Choroid plexus epithelial cell (primary cell): Measurements from ENCODE around the gene TSPAN1.

ENCODE experiments used
- DNase-seq: peaks from one replicate; pipeline ENCODE4 v3.0.0-alpha.2; 2010; ENCODE audit warnings: low read depth
- H3K4me3 ChIP-seq: 2 replicates; pipeline ENCODE4 v1.5.1; 2011; ENCODE audit warnings: low read depth, mild to moderate bottlenecking, control low read depth, low read length, moderate library complexity
- CTCF ChIP-seq: conservative IDR thresholded peaks from 2 replicates; pipeline ENCODE4 v1.5.1; 2011; ENCODE audit warnings: low read depth, mild to moderate bottlenecking, control low read depth, inconsistent platforms, low read length, moderate library complexity

Gene TSPAN1

GRCh38 chr1:46184920-46185658 is 10.2 kb downstream of the TSPAN1 start:
- no peak for DNase-seq
- H3K4me3 ChIP-seq: no peak overlapping the region
- no peak for TF ChIP-seq CTCF

DNA sequence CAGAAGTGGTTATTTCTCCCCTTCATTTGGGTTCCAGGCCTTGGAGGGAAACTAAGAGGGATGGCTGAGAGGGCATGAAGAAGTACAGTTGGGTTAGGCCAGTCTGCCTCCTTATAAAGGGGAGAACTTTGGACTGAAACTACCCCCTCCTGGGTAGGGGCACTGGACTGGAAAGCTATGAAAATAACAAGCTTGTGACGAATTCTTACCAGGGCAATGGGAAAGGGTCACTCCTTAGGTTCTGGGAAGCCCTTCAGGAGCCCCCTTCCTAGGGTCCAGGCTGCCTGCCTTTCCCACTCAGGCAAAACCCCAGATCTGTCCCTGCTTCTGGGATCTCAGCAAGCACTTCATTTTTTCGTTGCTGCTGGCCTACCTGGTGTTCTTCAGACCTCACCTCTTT is 11.2 kb downstream of the TSPAN1 start:
- no peak overlapping the region for H3K4me3 ChIP-seq
- no peak for DNase-seq
- TF ChIP-seq CTCF: no peak

DNA sequence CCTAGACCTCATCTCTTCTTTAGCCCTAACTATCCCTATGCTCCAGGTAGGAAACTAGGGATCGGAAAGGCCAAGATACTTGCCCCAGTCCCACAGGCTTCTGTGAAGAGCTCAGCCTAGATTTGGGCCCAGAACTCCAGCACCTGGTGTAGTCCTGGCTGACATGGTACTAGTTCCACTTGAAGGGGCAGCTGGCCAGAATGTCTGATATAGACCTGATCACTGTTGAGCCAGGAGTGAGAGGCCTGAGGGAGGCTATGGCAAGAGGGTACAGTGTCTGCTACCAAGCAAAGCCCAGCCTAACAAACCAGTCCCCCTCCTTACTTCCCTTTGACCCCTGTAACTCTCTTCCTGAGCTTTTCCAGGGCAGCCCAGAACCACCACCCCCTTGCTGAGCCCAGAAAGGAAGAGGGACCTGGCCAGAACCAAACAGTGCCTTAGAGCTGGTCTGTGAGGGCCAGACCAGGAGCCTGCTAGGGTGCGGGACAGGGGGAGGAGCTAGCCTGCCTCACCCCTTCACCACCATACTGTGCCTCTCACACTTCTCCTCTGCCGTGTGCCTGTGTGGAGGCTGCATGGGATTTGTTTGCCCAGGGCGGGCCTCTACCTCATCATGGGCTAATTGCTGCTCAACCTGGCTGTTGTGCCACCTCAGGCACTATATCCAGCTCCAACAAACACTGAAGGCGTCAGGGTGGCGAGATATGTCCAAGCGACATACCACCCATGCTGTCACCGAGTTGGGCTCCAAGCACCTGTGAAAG is 12.4 kb downstream of the TSPAN1 start:
- no peak for DNase-seq
- TF ChIP-seq CTCF: no peak
- no peak overlapping the region for H3K4me3 ChIP-seq

DNA sequence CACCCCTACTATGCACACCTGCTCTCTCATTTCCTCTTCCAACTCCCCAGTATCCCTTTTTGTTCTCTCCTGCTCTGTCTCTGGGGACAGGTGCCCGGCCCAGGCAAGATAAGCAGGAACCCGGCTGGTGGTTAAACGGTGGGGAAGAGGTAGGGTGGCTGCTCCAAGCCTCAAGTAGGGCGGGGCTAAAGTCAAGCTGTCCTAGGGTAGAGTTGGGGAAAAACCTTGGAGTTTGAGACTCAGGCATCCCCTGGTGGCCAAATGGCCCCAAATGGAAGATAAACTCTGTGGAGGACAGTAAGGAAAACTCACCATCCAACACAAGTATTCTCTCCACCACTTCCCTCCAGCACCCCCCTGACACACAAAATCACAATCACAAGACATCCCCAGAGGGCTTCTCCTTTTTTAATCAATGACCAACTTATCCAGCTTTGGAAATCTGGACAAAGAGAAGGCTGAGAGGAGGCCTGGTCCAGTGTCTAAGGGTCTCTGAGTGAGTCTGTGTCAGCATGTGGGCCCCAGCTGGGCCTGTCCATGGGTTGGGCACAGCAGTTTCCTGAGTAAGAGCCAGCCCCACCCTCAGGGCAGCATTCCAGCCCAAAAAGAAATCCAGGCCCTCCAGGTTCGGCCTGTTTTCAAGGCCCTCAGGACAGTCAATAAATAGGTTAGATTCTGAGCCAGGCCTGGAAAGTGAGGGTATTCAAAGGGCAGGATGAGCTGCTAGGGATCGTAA is 13.6 kb downstream of the TSPAN1 start:
- no peak for DNase-seq
- TF ChIP-seq CTCF: peak; percentile 28
- H3K4me3 ChIP-seq: no peak overlapping the region

GRCh38 chr1:46190539-46190938 is 15.7 kb downstream of the TSPAN1 start:
- no peak for TF ChIP-seq CTCF
- H3K4me3 ChIP-seq: no peak overlapping the region
- no peak for DNase-seq

- TF ChIP-seq CTCF: no peak
- peak; percentile 36 for DNase-seq
- no peak overlapping the region for H3K4me3 ChIP-seq
These were observed 16.3 kb downstream of the TSPAN1 start for GRCh38 chr1:46191033-46191701.
